GM19099 (cell line): Measurements from ENCODE around the gene KISS1.

Source experiments
- POLR2A ChIP-seq: IDR thresholded peaks from 3 replicates; pipeline ENCODE4 v1.6.1; 2011; ENCODE audit warnings: low read depth; ENCODE audit not compliant: insufficient read length; ENCODE audit errors: extremely low read depth

KISS1 gene

DNA sequence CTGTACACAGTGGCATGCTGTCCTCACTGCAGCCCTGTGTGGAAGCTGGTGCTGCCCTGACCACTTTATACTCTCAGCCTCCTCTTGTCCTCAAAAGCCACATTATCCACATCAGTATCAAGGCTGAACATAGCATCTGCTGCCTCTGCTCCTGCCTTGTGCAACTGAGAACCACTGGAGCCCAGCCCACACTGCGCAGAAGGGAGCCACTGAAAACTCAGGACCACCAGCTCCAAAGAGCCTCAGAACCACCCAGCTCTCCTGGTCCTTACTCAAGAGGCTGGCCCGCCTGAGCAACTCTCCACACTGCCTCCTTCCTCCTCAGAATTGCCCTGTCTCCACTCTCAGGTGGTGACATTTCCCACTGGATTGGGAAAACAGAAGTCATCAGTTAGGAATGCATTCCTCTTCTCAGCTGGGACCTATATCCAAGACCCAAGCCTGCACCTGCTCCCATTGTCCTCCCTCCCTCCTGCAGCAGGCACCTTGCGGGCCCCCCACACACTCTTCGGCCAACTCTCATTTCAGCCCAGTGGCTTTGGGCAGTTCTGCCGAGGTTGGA lies 7.0 kb upstream of the KISS1 start:
- no peak for TF ChIP-seq POLR2A

DNA sequence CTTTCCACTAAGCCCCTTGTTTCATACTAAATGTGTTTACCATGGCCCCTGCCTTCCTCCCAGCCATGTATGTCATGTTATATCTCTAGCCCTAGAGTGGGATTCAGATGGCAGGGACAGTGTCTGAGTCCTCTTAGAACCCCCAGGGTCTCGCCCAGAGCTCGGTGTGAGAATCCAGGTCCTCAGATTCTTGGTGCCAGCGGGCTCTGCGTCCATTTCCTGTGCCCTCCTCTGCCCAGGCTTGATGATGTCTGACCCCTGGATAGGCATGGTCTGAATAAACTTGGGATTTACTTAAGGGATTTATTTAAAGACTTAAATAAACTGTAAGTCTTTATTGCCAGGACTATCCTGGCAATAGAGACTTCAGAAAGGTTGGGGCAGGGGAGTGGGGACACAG lies 6.2 kb upstream of the KISS1 start:
- no peak for TF ChIP-seq POLR2A

DNA sequence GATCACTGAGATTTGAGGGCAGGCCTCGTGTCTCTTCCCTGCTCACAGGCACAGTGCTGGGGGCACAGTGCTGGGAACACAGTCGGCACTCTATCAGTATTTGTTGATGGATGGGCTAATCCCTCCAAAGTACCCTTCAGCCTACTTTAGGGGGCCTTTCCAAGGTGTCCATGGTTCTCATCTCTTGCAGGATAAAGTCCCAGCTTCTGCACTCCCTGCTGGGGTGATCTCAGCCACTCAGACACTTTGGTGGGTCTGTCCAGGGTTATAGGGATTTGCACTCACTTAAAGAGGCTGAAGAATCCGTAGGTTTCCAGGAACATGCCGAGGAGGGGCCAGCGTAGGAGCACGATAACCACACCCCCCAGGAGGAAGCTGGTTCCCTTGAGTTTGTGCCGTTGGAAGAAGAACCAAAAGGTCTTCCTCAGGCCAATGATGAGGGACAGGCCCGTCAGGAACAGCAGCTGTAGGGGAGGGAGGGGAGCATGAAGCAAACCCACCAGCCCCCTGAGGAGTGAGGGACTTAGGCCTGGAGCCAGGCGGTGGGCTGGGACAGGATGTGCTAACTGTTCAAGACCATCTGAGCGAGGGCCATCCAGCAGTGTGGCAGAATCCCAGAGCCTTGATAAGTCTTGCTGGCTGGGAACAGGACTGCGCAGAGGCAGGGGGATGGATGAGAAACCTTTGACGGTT lies 5.2 kb upstream of the KISS1 start:
- no peak for TF ChIP-seq POLR2A

DNA sequence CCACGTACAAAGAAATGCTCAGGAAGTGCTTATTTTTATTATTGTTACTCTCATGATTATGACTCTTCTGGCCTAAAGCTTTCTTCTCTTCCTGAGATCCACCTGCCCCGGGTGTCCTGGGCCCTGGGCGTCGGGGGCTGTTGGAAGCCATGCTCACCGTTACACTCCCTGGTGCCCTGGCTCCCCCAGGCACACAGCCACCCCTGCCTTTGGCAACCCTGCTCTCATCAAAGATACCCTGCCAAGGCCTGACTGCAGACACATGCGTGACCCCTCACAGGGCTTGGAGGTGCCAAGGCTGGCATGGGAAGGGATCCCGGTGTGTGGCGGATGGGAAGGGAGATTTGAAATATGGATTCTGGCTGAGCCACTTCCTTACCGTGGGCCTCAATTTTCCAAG lies 3.3 kb upstream of the KISS1 start:
- no peak for TF ChIP-seq POLR2A

DNA sequence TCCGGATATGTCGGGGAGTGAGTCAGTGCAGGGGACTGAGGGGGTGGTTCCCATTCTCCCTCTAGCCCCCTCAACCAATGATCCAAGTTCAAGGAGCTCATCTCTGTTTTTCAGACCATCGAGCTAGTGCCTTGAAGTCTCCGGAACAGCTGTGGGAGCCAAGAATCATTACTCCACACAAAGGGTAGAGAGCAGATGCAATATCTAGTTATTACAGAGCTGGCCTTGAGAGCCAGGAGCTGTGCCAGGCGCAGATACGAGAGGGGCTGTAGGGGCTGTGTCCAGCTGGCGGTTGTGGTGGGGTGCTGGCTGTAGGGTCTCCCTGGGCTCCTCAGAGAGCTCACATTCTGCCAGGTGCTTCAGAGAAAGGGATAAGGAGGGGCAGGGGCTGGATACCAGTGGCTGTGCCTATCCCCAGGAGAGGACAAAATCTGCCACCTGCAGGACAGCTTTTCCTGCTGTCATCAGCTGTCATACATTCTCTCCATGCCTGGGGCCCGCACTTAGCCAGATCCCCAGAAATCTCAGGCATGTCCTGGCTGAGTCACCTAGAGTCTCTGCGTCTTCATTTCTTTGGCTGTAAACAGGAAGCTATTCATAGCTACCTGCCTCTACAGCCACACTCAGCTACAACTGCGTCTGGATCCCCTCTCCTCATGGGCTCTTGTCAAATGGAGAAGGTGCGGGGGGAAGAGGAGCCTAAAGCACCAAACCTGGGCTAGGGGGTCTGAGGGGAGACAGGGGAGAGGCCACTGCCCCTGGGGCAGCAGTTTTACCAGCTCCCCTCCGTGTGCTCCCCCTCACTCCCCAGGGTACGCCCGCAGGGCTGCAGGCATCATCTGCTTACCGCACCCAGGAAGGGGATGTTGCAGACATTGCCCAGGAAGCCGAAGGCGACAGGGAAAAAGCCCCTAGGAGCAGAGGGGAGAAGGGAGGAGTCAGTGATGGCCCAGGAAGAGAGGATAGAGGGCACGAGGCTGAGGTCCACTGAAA lies 2.4 kb upstream of the KISS1 start:
- TF ChIP-seq POLR2A, result no peak

DNA sequence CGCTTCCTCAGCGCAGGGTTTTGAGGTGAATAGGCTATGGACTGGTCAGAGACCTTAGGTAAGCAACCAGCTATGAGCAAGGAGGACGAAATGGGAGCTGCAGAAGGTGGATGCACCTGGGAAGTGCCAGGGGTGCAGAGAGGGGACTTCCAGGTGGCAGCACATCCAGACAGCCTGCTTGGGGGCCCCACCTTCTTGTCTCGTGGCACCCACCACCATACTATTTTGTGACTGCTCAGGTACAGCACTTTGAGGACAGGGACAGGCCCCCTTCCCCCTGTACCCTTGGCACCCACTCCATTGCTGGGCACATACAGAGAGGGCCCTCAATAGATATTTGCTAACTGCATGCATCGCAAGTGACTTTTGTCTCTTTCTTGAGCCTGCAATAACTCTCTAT lies 777 bp upstream of the KISS1 start:
- no peak for TF ChIP-seq POLR2A

DNA sequence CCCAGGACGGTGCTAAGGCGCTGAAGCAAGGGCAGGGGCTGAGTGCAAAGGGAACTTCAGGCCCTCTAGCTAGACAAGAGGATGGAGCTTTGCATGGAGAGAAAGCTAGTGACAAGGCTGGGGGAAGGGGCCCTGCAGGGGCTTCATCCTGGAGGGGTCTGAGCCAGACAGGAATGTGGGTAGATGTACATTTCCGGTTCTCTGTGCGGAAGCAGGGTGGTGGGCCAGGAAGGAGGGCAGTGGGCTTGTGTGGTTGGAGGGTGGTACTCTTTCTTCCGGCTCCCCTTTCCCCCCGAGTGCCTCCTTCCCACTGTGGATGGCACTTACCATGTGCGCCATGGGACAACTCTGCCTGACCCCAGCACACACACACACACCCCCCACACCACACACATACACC lies 1.5 kb downstream of the KISS1 start:
- TF ChIP-seq POLR2A, result no peak

DNA sequence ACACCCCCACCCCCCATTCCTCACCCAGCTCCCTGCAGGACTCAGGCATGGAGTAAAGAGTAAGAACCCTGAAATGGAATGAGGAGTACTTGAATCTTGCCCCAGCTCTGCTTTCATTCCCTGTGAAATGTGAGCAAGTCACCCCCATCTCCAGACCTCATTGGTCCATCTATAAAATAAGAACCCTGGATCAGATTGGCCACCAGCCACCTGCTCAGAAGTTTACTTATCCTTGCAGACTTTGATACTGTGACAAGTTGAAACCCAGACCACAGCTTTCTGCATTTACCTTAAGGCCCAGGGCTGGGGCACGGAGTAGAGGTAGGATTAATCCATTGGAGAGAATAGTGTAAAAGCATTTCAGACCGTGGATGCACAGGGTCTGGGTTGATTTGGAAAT lies 2.2 kb downstream of the KISS1 start:
- TF ChIP-seq POLR2A, result no peak

DNA sequence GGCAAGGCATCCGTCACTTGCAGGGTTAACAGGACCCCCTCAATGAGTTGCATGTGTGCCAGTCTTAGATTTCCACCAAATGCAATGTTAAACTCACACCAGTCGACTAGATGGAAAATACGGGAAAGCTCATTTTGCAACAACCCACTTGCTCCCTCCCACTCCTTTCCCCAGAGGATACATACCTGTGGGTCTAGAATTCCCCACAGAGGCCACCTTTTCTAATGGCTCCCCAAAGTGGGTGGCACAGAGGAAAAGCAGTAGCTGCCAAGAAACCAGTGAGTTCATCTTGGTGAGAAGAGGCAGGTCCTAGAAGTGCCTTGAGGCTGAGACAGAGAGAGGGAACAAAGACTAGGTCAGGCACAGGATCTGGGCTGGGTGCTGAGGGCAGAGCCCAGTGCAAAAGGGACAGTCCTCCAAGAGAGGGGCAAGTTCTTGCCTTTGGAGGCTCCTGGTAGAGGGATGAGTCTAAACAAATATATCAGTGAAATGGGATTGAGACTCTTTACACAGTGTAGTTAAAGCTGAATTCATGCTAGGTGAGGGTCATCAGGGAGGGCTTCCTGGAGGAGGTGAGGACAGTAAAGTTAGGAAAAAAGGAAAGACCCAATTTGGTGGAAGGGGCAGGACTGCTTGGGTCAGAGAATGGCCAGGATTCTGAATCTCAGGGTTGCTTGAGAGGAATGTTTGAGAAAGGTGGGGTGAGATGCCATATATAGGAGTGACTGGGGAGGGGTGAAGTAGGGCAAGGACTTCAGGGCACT lies 3.5 kb downstream of the KISS1 start:
- no peak for TF ChIP-seq POLR2A

DNA sequence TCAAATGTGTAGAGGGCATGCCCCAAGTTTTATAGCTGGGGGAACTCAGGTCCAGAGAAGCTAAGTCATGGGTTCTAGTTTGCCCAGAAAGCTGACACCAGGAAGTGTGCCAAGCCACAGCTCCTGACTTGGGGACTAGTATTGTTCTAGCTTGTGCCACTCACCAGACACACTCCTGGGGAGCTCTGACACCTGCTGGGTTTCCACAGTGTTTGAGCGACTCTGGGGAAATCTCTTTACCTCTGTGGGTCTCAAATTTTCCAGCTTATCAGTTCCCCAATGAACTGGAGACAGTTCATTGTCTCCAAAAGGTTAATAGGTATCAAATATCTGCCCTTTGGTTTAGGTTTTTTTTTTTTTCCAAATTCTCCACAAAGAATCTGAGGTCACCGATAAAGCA lies 4.2 kb downstream of the KISS1 start:
- no peak for TF ChIP-seq POLR2A

DNA sequence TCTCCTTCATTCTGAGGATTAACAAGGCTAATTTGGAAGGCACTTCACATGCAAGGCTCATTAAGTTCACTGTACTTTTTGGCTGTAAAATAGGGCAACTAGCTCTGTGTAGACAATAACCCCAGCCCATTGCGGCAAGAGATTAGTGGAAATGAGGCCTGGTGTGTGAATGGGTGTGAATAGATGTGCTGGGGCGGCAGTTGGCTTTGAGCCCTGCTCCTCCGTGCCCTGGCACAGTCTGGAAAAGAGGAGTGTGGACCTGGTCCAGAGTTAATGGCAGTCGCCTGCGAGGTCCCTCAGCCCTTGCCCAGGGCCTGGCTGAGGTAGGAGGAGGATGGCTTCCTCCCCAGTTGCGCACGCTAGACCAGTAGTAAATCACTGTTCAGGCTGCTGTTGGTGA lies 4.8 kb downstream of the KISS1 start:
- no peak for TF ChIP-seq POLR2A

DNA sequence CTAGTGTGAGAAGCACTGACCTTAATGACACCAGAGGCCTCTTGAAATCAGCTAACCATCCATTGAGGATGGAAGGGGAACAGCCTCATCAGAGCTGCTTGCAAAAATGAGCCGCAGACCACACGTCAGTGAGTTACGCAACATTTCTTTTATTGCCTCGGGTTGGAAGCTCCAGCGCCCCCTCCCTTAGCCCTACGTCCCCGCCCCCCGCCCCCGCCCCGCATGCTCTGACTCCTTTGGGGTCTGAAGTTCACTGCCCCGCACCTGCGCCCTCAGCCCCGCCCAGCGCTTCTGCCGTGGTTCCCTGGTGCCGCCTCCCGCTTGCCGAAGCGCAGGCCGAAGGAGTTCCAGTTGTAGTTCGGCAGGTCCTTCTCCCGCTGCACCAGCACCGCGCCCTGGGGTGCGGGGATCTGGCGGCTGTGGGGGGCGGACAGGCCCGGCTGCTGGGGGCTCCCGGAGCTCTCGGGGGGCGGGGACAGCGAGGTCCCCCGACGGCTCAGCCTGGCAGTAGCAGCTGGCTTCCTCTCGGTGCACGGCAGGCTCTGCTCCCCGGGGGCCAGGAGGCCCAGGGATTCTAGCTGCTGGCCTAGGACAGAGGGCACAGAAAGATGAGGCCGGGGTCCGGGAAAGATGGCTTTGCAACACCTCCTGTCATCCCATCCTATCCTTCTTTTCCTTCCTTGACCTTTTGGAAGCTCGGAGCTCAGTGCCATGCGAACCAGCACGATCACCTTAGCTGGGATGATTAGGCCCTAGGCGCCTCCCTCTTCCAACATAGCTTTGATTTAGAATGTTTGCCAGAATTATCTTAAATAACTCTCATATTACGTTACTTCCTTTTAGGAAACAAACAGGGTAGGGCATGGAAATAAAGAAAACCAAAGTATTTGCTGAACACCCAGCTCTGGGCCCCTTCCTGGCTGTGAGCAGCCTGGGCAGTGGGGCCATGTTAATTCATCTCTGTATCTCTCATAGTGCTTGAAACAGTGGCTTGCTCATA lies 5.8 kb downstream of the KISS1 start:
- no peak for TF ChIP-seq POLR2A

DNA sequence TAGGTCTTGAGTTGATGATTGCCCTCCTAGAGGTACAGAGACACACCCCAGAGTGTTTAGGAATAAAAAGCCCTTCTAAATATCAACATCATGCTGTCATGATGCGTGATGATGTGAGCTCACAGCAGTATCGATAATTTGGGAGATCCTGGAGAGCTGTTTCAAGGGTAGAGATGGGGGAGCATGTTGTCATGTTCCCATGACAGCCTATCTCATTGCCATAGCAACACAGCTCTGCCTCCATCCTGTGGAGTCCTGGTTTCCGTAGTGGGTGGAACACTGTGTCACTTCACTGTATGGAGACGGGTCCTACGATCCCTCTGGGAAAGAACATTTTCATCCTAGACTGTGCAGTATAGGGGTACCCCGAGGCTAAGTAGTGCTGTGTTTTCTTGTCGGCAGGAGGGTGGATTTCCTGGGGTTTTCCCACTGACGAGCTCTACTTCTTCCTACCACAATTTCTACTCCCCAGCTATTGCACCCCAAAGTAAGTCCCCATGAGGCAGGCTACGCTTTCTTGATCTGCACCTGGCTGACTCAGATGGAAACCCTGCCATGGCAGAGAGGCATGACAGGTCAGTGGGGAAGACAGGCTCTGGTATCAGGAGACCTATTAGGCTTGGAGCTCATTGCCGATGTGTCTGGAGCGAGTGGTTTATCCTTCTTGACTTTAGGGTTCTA lies 7.2 kb downstream of the KISS1 start:
- no peak for TF ChIP-seq POLR2A
